PFSK-1 (cell line): ENCODE data around the gene LILRA5.

Experiments used
- POLR2AphosphoS5 ChIP-seq: IDR thresholded peaks from 2 replicates; pipeline ENCODE4 v1.6.1; 2012; ENCODE audit warnings: low read depth, mild to moderate bottlenecking, control low read depth, low read length, moderate library complexity
- TAF1 ChIP-seq: IDR thresholded peaks from 2 replicates; pipeline ENCODE4 v1.6.1; 2012; ENCODE audit warnings: low read length, control low read depth, borderline replicate concordance; ENCODE audit not compliant: insufficient read depth

GRCh38 chr19:54351474-54351873 lies 38.5 kb upstream of the LILRA5 start:
- no peak for TF ChIP-seq POLR2AphosphoS5
- TF ChIP-seq TAF1, result no peak
